GM18499 (cell line): Measurements from ENCODE around the gene NRAP.

Experiments used
- ATAC-seq: cut with Tn5 transposase; IDR thresholded peaks from one replicate; pipeline ENCODE4 v1.9.1; 2021; ENCODE audit warnings: moderate number of reproducible peaks; ENCODE audit not compliant: insufficient read depth, unreplicated experiment

The NRAP gene

DNA sequence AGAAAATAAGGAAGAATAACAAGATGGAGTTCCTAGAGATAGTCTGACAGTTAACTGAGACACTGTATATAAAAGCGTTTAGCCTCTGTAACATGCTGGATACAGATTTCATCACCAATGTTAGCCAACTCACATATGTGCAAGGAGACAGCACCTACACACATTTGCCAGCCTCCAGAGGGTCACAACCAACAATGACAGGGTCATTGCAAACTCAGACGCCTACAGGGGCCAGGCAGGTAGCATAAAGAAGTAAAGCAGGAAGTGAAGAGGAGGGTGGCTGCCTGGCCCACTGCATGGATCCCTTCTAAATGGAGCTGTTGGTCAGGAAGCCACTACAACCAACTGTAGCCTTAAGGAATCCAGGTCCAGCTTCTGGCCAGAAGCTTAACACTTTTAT, 50.4 kb downstream of the NRAP start:
- no peak for ATAC-seq

DNA sequence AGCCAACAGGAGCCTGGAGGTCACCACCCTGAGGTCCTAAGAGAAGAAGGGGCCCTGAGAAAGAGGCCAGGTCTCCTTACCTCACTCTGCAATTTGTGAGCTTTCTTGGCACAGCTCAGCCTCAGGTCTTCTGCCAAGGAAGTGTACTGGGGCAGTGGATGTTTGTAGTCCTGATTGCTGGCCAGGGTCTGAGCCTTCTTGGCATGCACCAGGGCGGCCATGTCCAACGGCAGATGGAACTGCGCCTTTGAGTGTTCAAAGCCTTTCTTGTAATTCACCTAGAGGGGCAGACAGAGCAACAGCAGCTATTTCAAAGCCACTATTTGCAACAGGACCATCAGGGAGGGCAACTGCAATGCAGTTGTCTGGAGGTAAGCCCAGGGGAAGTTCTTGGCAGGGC, 51.7 kb downstream of the NRAP start:
- ATAC-seq = no peak

GRCh38 chr10:113610631-113611601, 52.9 kb downstream of the NRAP start:
- ATAC-seq = no peak

DNA sequence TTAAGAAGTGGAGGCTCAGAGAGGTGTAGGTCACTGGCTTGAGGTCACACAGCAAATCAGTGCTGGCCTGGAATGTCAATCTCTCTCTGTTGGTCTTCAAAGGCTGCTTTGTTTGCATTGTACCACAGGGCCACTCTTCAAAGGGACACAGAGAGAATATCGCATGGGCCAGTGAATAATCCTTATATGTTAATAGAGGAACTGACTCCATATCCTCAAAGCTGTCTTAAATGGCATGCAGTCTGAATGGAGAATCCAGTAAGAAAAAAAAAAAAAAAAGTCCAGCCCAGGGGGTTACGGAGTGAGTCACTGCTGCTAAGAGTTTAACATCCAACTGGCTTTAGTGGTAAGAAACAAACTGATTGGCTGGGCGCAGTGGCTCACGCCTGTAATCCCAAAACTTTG, 54.1 kb downstream of the NRAP start:
- ATAC-seq = no peak

DNA sequence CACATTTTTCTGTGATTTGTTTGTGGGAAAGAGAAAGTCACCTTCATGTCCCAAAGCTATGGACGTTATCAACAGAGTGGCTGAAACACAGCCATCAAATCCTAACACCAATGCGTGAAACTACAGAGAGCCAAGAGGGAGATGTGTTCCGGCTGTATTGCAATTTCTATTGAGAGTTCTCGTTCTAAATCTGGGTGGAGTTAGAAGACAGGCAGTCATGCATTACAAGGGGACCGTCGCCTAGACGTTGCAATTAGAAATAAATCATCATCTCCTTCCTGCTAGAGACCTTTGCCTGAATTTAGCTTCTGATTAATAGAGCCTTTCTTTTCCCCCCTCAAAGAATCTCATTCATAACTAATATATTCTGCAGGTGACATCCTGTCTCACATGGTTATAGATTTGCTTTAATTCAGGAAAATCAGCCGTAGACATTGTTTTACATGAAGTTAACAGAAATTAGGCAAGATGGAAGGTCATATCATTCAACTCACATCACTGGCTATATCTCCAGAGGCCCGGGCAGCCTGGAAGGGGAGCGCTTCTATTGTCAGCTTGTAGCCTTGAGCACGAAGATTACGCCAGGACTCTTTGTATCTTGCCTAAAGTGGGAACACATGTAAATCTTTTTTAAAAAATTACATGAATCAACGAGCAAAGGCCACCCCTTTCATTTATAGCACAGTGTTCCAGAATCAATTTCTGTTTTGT, 58.4 kb downstream of the NRAP start:
- ATAC-seq = no peak

DNA sequence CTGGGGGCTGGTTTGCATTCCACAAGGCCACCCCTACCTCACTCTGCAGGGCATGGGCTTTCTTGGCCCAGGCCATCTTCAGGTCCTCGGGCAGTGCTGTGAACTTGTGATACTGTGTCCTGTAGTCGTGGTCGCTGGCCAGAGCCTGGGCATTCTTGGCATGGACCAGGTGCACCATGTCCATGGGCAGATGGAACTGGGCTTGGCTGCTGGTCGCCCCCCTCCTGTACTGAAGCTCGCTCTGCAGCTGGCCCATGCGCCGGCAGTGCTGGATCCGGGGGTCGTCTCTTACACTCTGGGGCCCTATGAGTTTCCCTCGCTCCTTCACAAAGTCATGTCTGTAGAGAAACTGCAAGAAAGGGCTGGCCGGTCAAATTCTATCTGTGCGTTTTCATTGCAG, 59.3 kb downstream of the NRAP start:
- no peak for ATAC-seq

GRCh38 chr10:113603057-113603777, 60.6 kb downstream of the NRAP start:
- no peak for ATAC-seq

DNA sequence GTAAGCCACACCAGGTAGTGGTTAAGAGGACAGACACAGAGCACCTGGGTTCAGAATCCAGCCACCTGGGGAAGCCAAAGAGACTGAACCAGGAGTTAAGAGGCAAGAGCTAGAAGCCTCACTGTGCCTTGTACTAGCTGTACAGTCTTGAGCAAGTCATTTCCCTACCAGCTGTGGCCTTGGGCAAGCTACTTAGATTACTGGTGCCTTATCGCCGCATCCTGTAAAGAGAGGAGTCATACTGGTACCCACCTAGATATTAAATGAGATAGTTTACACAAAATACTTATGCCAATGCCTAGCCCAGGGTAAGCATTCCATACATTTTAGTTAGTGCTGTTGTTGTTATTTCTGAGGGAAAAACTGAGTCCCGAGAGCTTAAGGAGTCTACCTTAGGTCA, 63.3 kb downstream of the NRAP start:
- no peak for ATAC-seq

- no peak for ATAC-seq
Measured at GRCh38 chr10:113594652-113595051, 69.2 kb downstream of the NRAP start.

DNA sequence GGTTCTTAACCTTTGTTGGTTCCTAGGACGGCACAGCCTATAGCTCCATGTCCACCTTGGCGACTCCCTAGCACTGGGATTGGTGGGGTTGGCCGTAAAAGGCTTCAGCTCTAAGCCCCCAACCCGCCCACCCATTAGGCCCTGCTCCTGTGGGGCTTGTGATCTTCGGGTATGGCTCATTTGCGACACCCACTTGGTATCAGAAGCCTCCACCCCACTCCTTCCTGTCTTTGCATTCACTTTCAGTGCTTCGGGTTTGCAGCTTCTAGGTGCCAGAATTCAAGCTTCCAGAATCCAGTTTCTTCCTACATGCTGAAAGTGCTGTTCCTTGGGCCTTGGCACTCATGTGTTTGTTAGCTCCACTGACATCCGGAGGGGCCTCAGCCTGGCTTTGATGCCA, 71.5 kb downstream of the NRAP start:
- no peak for ATAC-seq

GRCh38 chr10:113590581-113590980, 73.3 kb downstream of the NRAP start:
- no peak for ATAC-seq

GRCh38 chr10:113589201-113589770, 74.6 kb downstream of the NRAP start:
- ATAC-seq = no peak

- no peak for ATAC-seq
Measured at GRCh38 chr10:113585949-113586348, 77.9 kb downstream of the NRAP start.

DNA sequence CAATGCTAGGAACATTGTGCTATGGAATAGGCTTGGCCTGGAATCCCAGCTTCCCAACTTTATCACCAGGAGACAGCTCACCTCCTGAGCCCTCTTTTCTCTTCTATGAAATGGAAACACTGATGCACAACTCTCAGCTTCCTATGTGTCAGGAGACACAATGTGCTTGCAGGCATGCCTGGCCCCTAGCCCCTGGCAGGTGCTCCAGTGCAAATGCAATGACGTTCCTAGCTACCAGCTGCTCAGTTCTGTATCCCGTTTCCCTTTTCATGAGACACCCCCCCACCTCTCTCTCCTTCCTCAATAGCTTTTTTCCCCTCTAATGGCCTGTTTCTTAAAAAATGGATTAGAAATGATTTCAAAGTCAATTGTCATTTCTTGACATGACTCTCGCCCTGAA, 80.3 kb downstream of the NRAP start:
- no peak for ATAC-seq

- ATAC-seq = no peak
Measured at GRCh38 chr10:113581092-113581491, 82.7 kb downstream of the NRAP start.

DNA sequence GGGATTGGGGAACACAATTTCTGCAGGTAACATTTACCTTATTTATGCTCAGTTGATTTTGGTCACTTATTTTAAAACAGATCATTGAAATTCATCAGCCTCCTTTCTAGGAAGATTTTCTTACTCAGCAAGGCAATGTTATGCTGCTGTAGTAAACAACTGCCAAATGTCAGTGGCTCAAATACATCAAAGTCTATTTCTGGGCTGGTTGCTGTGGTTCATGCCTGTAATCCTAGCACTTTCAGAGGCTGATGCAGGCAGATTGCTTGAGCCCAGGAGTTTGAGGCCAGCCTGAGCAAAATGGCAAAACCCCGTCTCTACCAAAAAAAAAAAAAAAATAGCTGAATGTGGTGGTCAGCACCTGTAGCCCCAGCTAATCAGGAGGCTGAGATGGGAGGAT, 85.1 kb downstream of the NRAP start:
- ATAC-seq = no peak

GRCh38 chr10:113576852-113577251, 87.0 kb downstream of the NRAP start:
- no peak for ATAC-seq

DNA sequence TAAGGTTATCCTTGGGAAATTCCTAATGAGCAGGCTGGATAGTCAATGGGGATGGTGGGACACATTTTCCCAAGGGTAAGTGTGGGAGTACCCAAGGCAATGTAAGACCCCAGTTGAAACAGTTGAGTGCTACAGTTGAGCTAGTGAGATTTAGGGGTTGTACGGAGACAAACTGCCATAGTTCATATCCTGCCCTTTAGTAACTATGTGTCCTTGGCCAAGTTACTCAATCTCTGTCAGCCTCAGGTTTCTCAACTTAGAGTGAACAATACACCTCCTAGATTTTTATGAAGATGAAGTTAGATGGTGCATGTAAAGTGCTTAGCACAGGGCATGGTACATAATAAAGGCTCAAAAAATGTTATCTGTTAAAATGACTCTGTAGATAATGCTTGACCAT, 90.5 kb downstream of the NRAP start:
- no peak for ATAC-seq

- no peak for ATAC-seq
Measured at GRCh38 chr10:113572520-113573290, 91.1 kb downstream of the NRAP start.

DNA sequence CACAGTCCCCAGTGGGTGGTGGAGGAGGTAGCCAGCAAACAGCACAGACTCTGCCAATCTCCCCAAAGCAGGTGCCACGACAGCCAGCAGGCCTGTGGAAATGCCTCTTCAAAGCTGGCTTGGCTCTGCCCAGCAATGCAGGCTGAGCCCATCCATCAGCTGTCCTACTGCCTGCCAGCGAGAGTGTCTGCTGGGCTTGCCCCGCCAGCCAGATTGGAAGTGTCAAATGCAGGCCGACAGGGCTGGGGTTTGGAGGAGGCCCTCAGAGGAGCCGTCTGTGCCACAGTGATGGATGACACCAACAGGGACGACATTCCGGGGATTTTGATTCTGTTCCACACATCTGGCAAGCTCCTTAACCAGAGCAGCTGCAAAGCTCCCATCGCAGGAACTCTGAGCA, 94.3 kb downstream of the NRAP start:
- ATAC-seq = no peak
